Activated CD4-positive, alpha-beta T cell treated with anti-CD3 and anti-CD28 coated beads for 4 hours (primary cell): ENCODE results near the gene GRAPL.
"Not testable (repeated sequence)": the region's sequence is repeated elsewhere in the genome, so short reads cannot be mapped to it uniquely, and the experiment has no call there.

Experiments
- DNase-seq, 2 donors: peaks; one replicate each; pipeline ENCODE4 v3.0.0-alpha.2; 2020

Gene GRAPL

GRCh38 chr17:19127148-19127980 is at the start of gene GRAPL:
GRAPL (plus strand) TSS chr17:19127589; CDS start chr17:19127620, 31 bp downstream.
- not testable (repeated sequence) for DNase-seq

DNA sequence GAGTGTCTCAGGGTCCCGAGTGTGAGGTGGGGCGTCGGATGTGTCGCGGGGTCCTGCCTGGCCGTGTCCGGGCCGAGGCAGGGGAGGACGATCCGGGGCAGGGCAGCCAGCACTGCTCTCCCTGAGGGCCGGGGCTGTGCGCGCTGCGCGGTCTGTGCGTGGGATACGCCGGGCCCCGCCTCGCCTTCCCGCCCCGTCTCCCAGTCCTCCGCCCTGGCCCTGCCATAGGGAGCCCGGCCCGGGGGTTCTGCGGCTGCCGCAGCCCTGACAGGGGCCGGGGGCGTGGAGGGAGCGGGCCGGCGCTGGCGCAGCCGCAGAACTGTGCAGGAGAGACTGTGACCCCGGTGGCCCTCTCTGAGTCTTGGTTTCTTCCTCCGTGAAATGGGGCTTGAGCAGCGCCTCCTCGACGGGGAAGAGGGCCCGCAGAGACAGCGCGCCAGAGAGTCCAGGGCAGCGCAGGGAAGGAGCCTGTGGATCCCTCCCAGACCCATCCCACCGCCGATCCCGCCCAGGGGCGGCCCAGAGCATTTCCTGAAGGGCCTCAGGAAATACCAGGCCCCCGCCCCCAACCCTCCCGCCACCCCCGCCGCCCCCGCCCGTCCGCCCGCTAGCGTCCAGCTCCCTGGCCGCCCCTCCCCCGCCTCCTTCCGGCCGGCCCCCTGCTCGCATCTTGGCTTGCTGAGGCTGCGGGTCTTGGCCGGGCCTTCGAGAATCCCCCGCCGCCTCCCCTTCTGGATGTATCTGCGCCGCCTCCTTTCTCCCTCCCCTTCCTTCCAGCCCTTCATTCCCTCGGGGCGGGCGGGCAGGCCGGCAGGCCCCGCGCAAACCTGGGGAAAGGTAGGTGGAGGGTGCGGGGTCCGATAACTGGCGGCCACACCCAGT is 38.3 kb upstream of the GRAPL start:
- not testable (repeated sequence) for DNase-seq

DNA sequence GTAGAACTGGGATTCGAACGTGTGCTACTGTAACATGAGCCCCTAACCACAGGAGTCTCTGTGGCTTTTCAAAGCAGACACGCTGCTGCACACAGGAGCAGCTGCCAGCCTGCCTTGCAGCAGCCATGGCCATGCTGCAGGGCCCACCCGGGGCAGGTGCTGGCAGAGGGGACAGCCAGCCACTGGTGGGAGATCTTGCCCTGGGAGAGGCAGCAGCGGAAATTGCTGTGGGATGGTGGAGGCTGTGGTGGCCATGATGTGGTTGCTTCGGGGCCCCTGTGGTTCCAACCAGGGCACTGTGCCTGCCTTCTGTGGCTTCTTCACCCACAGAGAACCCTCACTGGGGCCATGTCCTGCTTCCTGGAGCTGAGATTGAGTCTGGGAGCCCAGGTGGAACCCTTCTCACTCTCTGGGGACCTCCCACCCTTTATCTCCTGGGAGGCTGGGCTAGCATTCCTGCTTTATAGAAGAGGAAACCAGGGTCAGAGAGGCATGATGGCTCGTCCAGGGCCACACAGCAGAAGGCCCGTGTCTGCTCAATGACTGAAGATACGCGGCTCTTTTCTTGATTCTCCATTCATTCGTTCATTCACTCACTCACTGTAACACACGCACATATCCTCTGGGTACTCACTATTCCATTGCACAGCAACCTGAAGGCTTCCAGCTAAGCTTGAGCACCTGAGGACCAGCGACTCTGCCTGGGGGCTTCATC is 37.2 kb upstream of the GRAPL start:
- DNase-seq: not testable (repeated sequence)

DNA sequence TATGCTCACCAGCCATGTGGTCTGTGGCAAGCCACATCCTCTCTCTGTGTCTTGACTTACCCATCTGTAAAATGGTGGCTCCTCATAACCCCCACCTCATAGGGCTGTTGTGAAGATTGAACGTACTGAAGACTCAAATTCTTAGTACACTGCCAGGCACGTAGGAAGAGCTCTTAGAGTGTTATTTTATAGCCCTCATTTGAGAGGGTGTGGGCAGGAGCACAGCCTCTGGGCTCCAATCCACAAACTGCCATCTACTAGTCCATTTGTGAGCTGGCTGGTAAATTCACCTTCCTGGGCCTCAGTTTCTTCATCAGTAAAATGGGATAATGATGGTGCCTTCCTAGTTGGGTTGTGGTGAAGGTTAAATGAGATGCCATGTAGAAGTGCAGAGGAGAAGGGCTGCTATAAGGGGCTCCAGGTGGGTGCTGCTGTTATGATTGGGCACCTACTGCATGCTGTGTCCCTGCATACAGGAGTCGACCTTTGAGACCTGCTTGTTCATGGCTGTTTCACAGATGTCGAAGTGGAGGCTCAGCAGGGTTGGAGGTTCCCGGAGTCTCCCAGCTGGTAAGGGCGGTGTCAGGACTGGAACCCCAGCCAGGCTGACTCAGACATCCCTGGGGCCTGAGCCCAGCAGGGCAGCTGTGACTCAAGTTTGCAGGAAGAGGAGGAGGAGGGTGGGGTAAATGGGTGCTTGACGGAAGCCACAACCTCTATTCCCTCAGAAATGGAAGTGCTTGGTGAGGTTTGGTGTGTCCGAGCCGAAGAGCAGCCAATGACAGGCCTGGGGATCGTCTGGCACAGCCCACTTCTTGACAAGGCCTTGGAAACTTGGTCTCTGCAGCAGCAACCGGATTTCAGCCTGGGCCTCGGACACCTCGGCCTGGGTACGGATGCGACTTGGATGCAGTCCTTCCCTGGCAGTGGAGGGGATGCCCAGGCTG is 34.4 kb upstream of the GRAPL start:
- DNase-seq: not testable (repeated sequence)

DNA sequence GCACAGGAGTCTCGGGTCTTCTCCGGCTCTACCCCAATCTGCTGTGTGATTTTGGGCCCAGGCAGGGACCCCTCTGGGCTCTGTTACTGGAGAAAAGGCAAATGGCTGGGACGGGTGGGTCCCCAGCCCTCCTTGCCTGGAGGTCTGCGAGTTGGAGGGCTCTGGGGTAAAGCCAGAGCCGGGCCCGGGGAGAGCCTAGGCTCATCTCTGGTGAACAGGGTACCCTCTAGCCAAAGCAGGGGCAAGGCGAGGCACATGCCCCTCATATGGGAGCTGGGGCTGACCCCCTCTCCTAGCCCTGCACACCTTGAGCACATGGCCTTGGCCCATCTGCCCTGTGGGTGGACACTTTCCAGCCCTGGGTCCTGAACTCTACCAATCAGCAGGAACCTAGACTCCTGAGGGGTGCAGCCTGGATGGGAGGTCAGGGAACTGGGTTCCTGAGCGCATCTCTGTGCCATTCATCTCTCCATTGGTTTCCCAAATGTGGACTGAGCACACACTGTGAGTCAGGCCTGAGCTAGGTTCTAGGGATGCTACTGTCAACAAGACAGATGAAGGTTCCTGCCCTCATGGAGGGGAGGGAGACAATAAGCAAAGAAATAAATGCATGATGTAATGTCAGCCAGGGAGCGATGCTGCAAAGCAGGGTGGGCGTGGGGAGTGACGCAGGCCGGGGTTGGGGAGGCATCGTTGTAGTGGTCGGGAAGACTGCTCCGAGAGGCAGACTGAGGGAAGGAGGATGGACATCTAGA is 33.5 kb upstream of the GRAPL start:
- not testable (repeated sequence) for DNase-seq

- not testable (repeated sequence) for DNase-seq
Measured at GRCh38 chr17:19108517-19108916, 18.9 kb upstream of the GRAPL start.

GRCh38 chr17:19110189-19111097 is 16.9 kb upstream of the GRAPL start:
- not testable (repeated sequence) for DNase-seq

GRCh38 chr17:19111111-19111711 is 16.2 kb upstream of the GRAPL start:
- DNase-seq: peak; percentile 28 to 65

GRCh38 chr17:19111801-19112458 is 15.5 kb upstream of the GRAPL start:
- peak in 1 of 2 donors; percentile 20 for DNase-seq

- DNase-seq: peak in 1 of 2 donors; percentile 3
Measured at GRCh38 chr17:19112459-19112826, 14.9 kb upstream of the GRAPL start.

DNA sequence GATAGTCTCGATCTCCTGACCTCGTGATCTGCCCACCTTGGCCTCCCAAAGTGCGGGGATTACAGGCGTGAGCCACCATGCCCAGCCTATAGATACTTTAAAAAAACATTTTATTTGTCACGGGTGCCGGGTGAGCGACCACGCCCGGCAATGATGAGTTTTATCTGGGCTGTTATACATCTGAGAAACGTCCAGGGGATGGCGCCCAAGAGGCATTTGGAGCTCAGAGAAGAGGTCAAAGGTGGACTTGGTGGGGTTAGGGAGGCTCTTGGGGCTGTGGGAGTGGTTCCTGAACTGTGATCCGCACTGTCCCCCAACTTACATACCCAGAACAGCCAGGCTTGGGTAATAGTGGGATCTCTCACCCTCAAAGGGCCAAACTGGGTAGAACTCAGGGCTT is 8.7 kb upstream of the GRAPL start:
- DNase-seq: not testable (repeated sequence)

GRCh38 chr17:19125289-19125688 is 2.1 kb upstream of the GRAPL start:
- not testable (repeated sequence) for DNase-seq

GRCh38 chr17:19129500-19129899 is 2.1 kb downstream of the GRAPL start:
- not testable (repeated sequence) for DNase-seq

DNA sequence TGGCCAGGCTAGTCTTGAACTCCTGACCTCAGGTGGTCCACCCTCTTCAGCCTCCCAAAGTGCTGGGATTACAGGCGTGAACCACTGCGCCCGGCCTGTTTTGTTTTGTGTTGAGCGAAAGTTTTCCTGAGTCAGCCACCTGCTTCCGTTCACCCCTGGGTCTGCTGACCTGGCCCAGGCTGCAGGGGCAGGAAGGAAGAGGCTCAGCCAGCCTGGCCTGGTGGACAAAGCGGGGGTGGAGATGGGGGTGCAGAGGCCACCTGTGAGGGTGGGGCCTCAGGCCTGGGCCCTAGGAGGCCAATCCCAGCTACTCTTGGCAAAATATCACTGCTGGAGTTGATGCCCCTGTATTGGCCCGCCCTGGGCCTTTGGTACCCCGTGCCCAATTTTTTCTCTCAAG is 3.7 kb downstream of the GRAPL start:
- not testable (repeated sequence) for DNase-seq

DNA sequence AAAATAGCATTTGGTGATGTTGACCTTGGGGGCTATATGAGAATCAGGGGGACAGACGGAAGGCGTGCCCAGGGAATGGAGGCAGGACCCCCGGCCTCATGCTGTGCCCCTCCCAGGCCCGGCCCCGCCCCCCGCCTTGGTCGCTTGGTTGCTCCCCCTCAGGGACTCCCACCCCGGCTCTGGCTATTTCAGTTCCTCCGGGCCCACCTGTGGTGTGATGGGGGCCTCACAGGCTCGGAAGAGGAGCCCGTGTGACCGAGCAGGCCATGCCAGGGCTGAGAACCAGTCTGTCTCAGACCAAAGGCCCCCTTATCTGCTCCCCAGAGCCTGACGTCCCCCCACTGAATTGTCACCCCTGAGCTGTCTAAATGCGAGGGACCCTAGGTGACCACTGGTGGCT is 4.4 kb downstream of the GRAPL start:
- not testable (repeated sequence) for DNase-seq

DNA sequence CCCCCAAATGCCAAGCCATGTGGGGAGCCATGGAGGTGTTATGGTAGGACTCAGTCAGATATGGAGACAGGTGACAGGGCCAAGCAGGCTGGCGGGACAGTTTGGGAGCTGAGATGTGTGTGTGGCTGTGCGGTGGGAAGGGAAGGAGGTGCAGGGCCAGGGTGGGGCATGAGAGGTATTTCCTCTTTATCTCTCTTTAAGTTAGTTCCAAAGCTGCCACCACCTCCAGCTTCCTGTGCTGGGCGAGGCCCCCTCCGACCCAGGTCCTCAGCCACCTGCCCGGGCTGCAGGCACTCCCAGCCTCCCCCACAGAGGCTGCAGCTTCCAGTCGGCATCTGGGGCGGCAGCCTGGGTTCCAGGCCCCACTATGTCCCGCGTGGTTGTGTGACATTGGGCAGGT is 6.4 kb downstream of the GRAPL start:
- DNase-seq: not testable (repeated sequence)

DNA sequence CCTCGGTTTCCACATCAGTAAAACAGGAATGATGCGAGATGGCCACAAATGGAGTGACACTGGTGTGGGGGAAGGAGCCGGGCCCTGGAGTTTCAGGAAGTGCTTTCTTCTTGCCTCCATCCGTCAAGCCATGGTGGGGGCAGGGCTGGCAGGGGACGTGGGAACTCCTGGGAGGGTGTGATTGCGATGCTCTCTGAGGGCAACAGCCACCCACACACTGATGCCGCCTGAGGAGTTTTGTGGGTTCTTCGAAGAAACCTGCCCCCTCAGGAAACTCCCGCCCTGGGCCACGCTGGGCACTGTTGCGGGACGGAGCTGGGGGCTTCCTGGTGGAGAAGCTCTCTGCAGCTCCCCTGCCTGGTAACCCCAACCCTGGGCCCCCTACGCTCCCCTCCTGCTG is 8.0 kb downstream of the GRAPL start:
- DNase-seq: not testable (repeated sequence)

GRCh38 chr17:19136138-19136537 is 8.7 kb downstream of the GRAPL start:
- not testable (repeated sequence) for DNase-seq

GRCh38 chr17:19136605-19137004 is 9.2 kb downstream of the GRAPL start:
- not testable (repeated sequence) for DNase-seq
